ENCODE data around the gene ATP5F1A.
"Not testable (repeated sequence)": the region's sequence is repeated elsewhere in the genome, so short reads cannot be mapped to it uniquely, and the experiment has no call there.

Gene ATP5F1A

GRCh38 chr18:46051731-46052461, 46.2 kb downstream of the ATP5F1A start:
- intact Hi-C loops (cut with DNase I), result no loop called here

GRCh38 chr18:46050268-46050667, 47.8 kb downstream of the ATP5F1A start:
- intact Hi-C loops (cut with DNase I), result no loop called here
- no peak for DNase-seq

More at GRCh38 chr18:46051731-46052461, 46.2 kb downstream of the ATP5F1A start:
- no peak for DNase-seq

- intact Hi-C loops (cut with DNase I), result no loop called here
- DNase-seq, result no peak
Measured at GRCh38 chr18:46048641-46049040, 49.5 kb downstream of the ATP5F1A start.

GRCh38 chr18:46047369-46047768, 50.7 kb downstream of the ATP5F1A start:
- intact Hi-C loops (cut with DNase I); DNase-seq: not testable (repeated sequence)

- DNase-seq, result no peak
- intact Hi-C loops (cut with DNase I), result no loop called here
Measured at GRCh38 chr18:46046688-46047087, 51.4 kb downstream of the ATP5F1A start.

GRCh38 chr18:46046126-46046525, 52.0 kb downstream of the ATP5F1A start:
- intact Hi-C loops (cut with DNase I), result no loop called here
- DNase-seq, result no peak

- intact Hi-C loops (cut with DNase I), result no loop called here
- DNase-seq, result no peak
Measured at GRCh38 chr18:46042571-46043123, 55.4 kb downstream of the ATP5F1A start.

- intact Hi-C loops (cut with DNase I), result no loop called here
Measured at GRCh38 chr18:46040747-46041104, 57.4 kb downstream of the ATP5F1A start.

GRCh38 chr18:46040033-46040746, 57.9 kb downstream of the ATP5F1A start:
- DNase-seq, result no peak
- intact Hi-C loops (cut with DNase I), result no loop called here

More at GRCh38 chr18:46040747-46041104, 57.4 kb downstream of the ATP5F1A start:
- DNase-seq, result no peak

- intact Hi-C loops (cut with DNase I), result no loop called here
- DNase-seq, result no peak
Measured at GRCh38 chr18:46037512-46038305, 60.4 kb downstream of the ATP5F1A start.

GRCh38 chr18:46035696-46036680, 62.1 kb downstream of the ATP5F1A start:
- intact Hi-C loops (cut with DNase I), result no loop called here
- no peak for DNase-seq

- DNase-seq, result no peak
- intact Hi-C loops (cut with DNase I), result no loop called here
Measured at GRCh38 chr18:46034230-46034629, 63.9 kb downstream of the ATP5F1A start.

- intact Hi-C loops (cut with DNase I), result no loop called here
- no peak for DNase-seq
Measured at GRCh38 chr18:46031741-46032140, 66.4 kb downstream of the ATP5F1A start.

Measured in posterior cingulate gyrus (tissue), 11 donors.